Central memory CD8-positive, alpha-beta T cell (primary cell): ENCODE results near the gene ACVR1.

ENCODE experiments used
- ATAC-seq: fragments of 150-1000 bp; cut with Tn5 transposase; replicated peaks from 2 replicates; pipeline ENCODE4 v1.10.0; 2022; ENCODE audit warnings: mild to moderate bottlenecking, moderate FRiP score, moderate number of reproducible peaks; ENCODE audit not compliant: poor library complexity, severe bottlenecking; ENCODE audit errors: extremely low read depth
- DNase-seq, 2 donors: peaks; one replicate each; pipeline ENCODE4 v3.0.0; 2021; ENCODE audit warnings: low spot score in 2 of 2
- H3K27ac Mint-ChIP-seq: one replicate; pipeline ENCODE4 v1.8.0; 2022; ENCODE audit warnings: low read depth, mild to moderate bottlenecking, moderate library complexity, mixed read lengths
- H3K27me3 Mint-ChIP-seq: one replicate; pipeline ENCODE4 v1.8.0; 2022; ENCODE audit warnings: mixed read lengths
- H3K36me3 Mint-ChIP-seq: one replicate; pipeline ENCODE4 v1.8.0; 2022; ENCODE audit warnings: mild to moderate bottlenecking, moderate library complexity, mixed read lengths; ENCODE audit not compliant: insufficient read depth
- H3K4me1 Mint-ChIP-seq: one replicate; pipeline ENCODE4 v1.8.0; 2022; ENCODE audit warnings: mixed read lengths
- H3K4me3 Mint-ChIP-seq: one replicate; pipeline ENCODE4 v1.8.0; 2022; ENCODE audit warnings: mild to moderate bottlenecking, moderate library complexity, mixed read lengths
- H3K9me3 Mint-ChIP-seq: one replicate; pipeline ENCODE4 v1.8.0; 2022; ENCODE audit warnings: mixed read lengths

ACVR1 gene

DNA sequence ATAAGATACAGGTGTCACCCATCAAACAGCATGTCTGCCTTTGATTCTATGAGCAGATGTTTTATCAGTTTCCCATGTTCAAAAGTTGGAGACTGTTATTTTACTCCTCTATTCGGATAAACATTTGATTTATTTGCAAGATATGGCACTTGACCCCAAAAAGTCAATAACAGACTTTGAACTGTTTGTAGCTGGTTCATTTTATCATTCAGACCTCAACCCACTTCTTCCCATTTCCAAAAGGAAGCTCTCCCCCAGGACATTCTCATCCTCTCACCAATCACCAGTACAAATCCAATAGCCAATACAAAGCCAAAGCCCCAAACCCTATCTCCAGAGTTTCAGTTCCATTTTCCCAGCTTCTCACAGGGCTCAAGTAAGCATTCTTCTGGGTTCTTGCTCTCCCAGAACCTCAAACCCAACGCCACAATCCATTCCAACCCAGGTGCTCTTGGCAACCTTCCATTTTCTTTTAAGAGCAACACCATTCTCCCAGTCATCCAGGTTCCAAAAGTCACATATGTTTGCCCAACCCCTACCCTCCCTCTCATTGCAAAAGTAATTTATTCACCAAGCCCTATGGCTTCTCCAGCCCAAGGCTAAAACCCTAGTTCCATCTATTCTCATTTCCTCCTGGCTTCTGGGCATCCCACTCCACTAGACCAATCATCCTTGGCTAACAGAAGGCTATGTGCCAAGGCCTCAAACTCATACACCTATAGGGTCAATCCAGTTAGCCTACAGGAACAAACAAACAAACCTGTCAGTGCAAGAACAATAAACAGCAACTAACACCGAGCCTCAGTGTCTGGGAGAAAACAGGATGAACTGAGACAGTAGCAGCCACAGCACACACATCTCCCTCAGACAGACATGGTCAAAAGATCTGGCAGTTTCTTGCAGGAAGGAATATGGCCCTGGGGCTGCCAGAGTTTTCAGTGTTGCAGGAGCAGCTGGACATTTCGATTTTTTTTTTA, 9.2 kb downstream of the ACVR1 start:
- no peaks in the 10 kb centered on the region for H3K9me3 Mint-ChIP-seq
- no peak for DNase-seq
- no peak overlapping the region for H3K27ac Mint-ChIP-seq
- H3K4me1 Mint-ChIP-seq: peaks cover 31% of the 10 kb centered on the region
- no peaks in the 10 kb centered on the region for H3K36me3 Mint-ChIP-seq
- no peak for ATAC-seq
- no peaks in the 10 kb centered on the region for H3K27me3 Mint-ChIP-seq
- no peak overlapping the region for H3K4me3 Mint-ChIP-seq

DNA sequence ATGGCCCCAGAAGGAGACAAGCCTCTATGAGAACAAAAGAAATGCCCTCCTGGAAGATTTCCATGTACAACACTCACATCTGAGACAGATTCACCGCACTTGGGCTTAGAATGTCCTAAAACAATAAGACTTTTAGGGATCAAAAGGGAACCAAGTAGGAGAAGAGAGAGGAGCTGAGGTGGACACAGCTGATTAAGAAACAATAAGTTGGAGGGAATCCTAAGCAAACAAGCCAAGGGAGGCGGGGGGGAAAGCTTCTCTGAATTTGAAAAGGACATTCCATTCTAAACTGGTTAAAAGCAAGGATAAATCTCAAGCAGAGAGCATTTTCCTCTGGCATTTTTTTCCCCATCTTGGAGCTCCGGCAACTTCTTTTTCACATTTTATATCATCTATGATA, 9.9 kb downstream of the ACVR1 start:
- Mint-ChIP-seq H3K27me3 (no peaks in the 10 kb centered on the region), H3K9me3 (no peaks in the 10 kb centered on the region), H3K4me3 (no peak overlapping the region), H3K27ac (no peak overlapping the region), H3K36me3 (no peaks in the 10 kb centered on the region), H3K4me1 (peaks cover 31% of the 10 kb centered on the region)
- no peak for ATAC-seq
- no peak for DNase-seq

DNA sequence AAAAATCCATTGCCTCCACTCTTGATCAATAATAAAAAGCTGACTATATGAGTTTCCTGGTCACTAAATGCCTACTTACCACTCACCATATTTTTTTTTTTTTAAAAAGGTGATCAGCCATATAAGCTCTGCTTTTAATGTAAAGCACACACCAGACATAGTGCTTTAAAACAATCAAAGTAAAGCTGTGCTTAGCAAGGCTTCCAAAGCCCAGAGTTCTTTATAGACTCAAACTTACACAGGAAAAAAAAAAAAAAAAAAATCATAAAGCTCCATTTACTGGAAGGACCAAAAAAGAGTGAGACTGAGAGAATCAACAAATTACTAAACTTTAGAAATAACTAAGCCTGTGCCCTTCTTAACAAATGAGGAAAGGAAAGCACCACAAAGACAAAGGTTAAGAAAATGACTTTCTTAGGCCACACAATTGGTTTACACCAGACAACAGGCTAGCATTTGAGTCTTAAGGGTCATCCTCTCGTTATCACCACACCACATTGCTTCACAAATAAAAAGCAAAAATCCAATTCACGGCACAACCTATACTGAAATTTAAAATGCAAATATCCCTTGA, 11.2 kb downstream of the ACVR1 start:
- Mint-ChIP-seq H3K9me3 (no peaks in the 10 kb centered on the region), H3K36me3 (no peaks in the 10 kb centered on the region), H3K27me3 (no peaks in the 10 kb centered on the region), H3K4me3 (no peak overlapping the region), H3K4me1 (peaks cover 23% of the 10 kb centered on the region), H3K27ac (no peak overlapping the region)
- DNase-seq (no peak), ATAC-seq (no peak)

DNA sequence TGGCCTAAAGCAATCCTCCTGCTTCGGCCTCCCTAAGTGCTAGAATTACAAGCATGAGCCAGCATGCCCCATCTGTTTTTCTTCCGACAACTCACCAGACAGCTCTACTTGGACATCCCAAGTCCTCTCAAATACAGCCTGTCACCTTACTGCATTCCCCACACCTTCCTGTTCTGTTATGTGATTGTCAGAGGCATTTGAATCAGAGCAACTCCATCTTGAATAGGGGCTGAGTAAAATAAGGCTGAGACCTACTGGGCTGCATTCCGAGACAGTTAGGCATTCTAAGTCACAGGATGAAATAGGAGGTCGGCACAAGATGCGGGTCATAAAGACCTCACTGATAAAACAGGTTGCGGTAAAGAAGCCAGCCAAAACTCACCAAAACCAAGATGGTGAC, 17.3 kb downstream of the ACVR1 start:
- H3K36me3 Mint-ChIP-seq: peaks cover 4% of the 10 kb centered on the region
- DNase-seq (no peak), ATAC-seq (no peak)
- no peaks in the 10 kb centered on the region for H3K9me3 Mint-ChIP-seq
- no peak overlapping the region for H3K27ac Mint-ChIP-seq
- no peak overlapping the region for H3K4me3 Mint-ChIP-seq
- no peaks in the 10 kb centered on the region for H3K27me3 Mint-ChIP-seq
- H3K4me1 Mint-ChIP-seq: peaks cover 1% of the 10 kb centered on the region

DNA sequence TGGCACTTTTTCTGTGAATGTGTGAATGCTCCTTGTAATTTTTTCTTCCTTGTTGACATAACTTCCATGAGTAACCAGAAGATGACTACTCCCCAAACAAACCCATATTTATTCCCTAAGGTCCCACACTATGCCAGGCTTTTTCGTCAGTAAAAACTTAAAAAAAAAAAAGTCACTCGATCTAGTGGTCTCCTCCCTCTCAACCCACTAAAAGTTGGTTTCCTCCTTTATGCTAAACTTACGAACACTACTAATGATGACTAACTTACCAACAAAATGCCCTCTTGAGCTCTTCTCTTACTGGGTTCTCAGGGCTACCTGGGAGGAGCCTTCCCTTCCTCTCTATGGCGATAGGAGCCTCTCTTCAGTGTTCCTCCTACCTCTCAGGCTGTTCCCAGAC, 18.2 kb downstream of the ACVR1 start:
- Mint-ChIP-seq H3K27me3 (no peaks in the 10 kb centered on the region), H3K36me3 (peaks cover 4% of the 10 kb centered on the region), H3K9me3 (no peaks in the 10 kb centered on the region), H3K4me3 (no peak overlapping the region), H3K4me1 (peaks cover 9% of the 10 kb centered on the region), H3K27ac (no peak overlapping the region)
- ATAC-seq (no peak), DNase-seq (no peak)

DNA sequence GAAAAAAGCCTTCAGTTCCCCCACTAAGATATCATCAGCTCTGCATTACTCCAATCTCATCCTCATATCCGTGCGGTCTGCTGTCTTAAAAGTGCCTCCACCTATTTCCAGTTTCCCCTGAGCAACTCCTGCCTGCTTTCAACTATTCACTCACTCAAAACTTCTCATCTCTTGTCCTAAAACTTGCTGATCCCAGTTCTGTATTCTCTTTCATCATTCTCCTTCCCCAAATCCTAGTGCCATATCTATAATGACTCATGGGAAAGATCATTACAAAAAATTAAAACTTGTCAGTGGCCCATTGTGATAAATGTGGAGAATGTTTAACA, 20.0 kb downstream of the ACVR1 start:
- no peaks in the 10 kb centered on the region for H3K27me3 Mint-ChIP-seq
- peaks cover 4% of the 10 kb centered on the region for H3K36me3 Mint-ChIP-seq
- DNase-seq (no peak), ATAC-seq (no peak)
- H3K4me3 Mint-ChIP-seq: no peak overlapping the region
- H3K9me3 Mint-ChIP-seq: no peaks in the 10 kb centered on the region
- H3K4me1 Mint-ChIP-seq: peaks cover 15% of the 10 kb centered on the region
- no peak overlapping the region for H3K27ac Mint-ChIP-seq

DNA sequence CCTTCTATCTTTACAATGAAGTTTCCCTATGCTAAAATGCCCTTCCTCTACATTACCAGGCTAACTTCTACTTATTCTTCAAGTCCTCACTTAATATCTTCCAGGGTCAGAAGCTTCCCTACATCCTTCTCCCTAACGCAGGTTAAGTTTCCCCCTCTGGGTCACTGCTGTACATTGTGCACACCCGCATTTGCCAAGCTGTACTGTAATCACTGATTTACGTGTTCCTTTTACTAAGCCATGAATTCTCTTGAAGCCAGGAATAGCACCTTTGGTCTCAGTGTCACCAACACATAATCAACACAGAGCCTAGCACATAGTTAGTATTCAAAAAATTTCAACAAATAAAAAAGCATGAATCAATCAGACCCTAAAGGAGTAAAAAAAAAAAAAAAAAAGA, 22.3 kb downstream of the ACVR1 start:
- no peak overlapping the region for H3K4me3 Mint-ChIP-seq
- DNase-seq (no peak), ATAC-seq (no peak)
- H3K27ac Mint-ChIP-seq: no peak overlapping the region
- no peaks in the 10 kb centered on the region for H3K27me3 Mint-ChIP-seq
- H3K36me3 Mint-ChIP-seq: peaks cover 7% of the 10 kb centered on the region
- H3K4me1 Mint-ChIP-seq: peaks cover 15% of the 10 kb centered on the region
- H3K9me3 Mint-ChIP-seq: no peaks in the 10 kb centered on the region

DNA sequence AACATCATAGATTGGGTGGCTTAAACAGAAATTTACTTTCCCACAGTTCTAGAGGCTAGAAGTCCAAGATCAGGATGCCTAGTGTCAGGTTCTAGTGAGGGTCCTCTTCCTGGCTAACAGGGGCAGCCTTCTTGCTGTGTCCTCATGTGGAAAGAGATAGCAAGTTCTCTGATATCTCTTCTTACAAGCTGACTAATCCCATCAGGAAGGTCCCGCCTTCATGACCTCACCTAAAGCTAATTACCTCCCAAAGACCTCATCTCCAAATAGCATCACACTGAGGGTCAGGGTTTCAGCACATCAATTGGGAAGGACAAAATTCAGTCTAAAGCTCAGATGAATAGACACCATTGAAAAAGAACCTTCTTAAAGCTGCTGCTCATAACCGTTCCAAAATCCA, 22.9 kb downstream of the ACVR1 start:
- no peaks in the 10 kb centered on the region for H3K27me3 Mint-ChIP-seq
- no peaks in the 10 kb centered on the region for H3K9me3 Mint-ChIP-seq
- DNase-seq: no peak
- H3K4me3 Mint-ChIP-seq: no peak overlapping the region
- peaks cover 15% of the 10 kb centered on the region for H3K4me1 Mint-ChIP-seq
- H3K27ac Mint-ChIP-seq: no peak overlapping the region
- H3K36me3 Mint-ChIP-seq: peaks cover 7% of the 10 kb centered on the region
- ATAC-seq: no peak

DNA sequence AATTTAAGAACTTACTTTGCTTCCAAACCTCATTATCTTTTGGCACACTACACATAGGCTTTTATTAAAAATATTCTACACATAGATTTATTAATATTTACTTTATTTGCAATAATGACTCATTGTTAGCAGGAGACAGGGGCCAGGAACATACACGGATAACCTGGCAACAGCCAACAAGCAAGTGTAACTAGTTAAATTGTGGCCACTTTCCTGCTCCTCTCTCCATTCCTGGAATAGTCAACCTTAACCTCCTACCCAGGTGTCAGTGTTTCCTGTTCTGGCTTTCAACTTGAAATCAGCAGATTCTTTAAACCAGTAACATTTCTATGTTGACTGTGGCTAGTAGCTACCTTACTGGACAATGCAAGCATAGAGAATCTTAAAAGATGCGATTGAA, 26.5 kb downstream of the ACVR1 start:
- Mint-ChIP-seq H3K9me3 (no peaks in the 10 kb centered on the region), H3K4me1 (peaks cover 27% of the 10 kb centered on the region), H3K36me3 (peaks cover 3% of the 10 kb centered on the region), H3K27ac (no peak overlapping the region), H3K4me3 (no peak overlapping the region), H3K27me3 (no peaks in the 10 kb centered on the region)
- ATAC-seq (no peak), DNase-seq (no peak)

DNA sequence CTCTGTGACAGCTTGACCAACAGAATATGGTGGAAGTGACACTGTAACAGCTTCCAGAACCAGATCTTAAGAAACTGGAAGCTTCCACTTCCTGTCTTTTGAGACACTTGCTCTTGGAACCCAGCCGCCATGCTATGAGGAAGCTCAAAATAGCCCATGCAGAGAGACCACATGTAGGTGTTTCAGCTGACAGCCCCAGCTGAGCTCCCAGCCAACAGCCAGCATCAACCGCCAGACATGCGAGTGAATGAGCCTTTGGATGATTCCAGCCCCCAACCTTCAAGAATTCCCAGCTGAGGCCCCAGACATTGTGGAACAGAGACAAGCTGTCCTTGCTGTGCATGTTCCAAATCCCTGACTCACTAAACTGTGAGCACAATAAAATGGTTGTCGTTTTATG, 27.9 kb downstream of the ACVR1 start:
- peaks cover 19% of the 10 kb centered on the region for H3K4me1 Mint-ChIP-seq
- no peak overlapping the region for H3K27ac Mint-ChIP-seq
- H3K36me3 Mint-ChIP-seq: peaks cover 3% of the 10 kb centered on the region
- H3K4me3 Mint-ChIP-seq: no peak overlapping the region
- H3K27me3 Mint-ChIP-seq: no peaks in the 10 kb centered on the region
- H3K9me3 Mint-ChIP-seq: no peaks in the 10 kb centered on the region
- ATAC-seq (no peak), DNase-seq (no peak)

DNA sequence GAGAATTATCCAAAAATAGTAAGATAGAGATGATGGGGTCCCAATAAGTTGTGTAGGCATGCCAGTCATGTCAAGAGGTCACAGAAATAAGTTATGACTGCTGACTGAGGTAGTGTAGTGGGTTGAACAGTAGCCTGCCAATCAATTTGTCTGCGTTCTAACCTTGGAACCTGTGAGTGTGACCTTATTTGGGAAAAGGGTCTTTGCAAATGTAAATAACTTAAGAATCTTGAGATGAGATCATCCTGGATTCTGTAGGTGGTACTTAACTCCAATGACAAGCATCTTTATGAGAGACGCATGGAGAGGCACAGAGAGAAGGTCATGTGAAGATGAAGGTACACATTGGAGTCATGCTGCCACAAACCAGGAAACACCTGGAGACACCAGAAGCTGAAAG, 31.0 kb downstream of the ACVR1 start:
- no peaks in the 10 kb centered on the region for H3K27me3 Mint-ChIP-seq
- no peaks in the 10 kb centered on the region for H3K9me3 Mint-ChIP-seq
- no peak overlapping the region for H3K4me3 Mint-ChIP-seq
- peaks cover 12% of the 10 kb centered on the region for H3K4me1 Mint-ChIP-seq
- ATAC-seq (no peak), DNase-seq (no peak)
- no peaks in the 10 kb centered on the region for H3K36me3 Mint-ChIP-seq
- H3K27ac Mint-ChIP-seq: no peak overlapping the region

DNA sequence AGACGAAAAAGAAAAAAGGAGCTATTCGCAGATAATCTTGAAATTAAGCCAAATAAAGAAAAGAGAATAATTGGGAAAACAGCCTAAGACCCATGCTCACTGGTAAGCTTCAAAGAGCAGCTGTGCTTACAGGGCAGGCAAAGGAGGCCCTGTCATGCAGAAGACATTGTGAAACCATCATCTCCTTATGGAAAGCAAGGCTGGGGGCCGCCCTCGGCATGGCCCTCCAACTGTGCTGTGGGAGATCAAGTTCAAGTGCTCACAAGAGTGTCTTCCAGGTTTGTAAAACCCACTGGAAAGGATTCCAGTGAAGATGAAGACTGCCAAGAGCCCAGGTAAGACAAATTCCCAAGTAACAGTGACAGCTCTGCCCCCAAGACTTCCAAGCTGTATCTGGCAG, 32.2 kb downstream of the ACVR1 start:
- no peak overlapping the region for H3K27ac Mint-ChIP-seq
- peaks cover 12% of the 10 kb centered on the region for H3K4me1 Mint-ChIP-seq

DNA sequence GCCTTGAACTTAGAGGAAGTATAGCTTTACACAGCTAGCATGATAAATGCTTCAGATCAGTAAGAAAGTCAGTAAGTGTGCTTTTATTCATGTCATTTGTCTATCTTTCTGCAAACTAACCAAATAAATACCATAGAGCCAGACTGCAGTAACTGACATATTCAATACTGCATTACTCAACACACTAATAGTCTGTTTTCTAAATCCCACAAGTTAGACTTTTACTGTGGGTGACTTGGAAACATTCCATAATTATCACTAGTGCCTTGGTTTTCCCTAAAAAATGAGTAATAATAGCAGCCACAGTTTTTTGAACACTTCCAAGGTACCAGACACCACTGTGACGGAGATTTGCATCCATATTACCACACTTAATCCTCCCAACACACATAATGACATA, 33.0 kb downstream of the ACVR1 start:
- peaks cover 12% of the 10 kb centered on the region for H3K4me1 Mint-ChIP-seq
- no peak for DNase-seq
- H3K4me3 Mint-ChIP-seq: no peak overlapping the region
- H3K27ac Mint-ChIP-seq: no peak overlapping the region
- no peak for ATAC-seq
- no peaks in the 10 kb centered on the region for H3K9me3 Mint-ChIP-seq
- no peaks in the 10 kb centered on the region for H3K27me3 Mint-ChIP-seq
- H3K36me3 Mint-ChIP-seq: no peaks in the 10 kb centered on the region

More for the DNA sequence above, 32.2 kb downstream of the ACVR1 start:
- H3K27me3 Mint-ChIP-seq: no peaks in the 10 kb centered on the region
- DNase-seq: no peak
- no peak for ATAC-seq
- no peaks in the 10 kb centered on the region for H3K9me3 Mint-ChIP-seq
- H3K4me3 Mint-ChIP-seq: no peak overlapping the region
- no peaks in the 10 kb centered on the region for H3K36me3 Mint-ChIP-seq
